Left ventricle myocardium inferior (tissue), 1 donor: ENCODE results near the gene ANK3. TPM values are rescaled to one million over a fixed set of nuclear protein-coding genes. Genes with fewer than 3 reads are reported as not detected.

Experiments used
- DNase-seq: peaks from one replicate; pipeline ENCODE4 v3.0.0-alpha.2; 2020
- H3K27ac ChIP-seq: fragments of 200-600 bp; replicated peaks from 2 replicates; pipeline ENCODE4 v1.8.0; 2021
- H3K27me3 ChIP-seq: fragments of 200-600 bp; 2 replicates; pipeline ENCODE4 v1.8.0; 2021; ENCODE audit warnings: low read depth
- H3K36me3 ChIP-seq: fragments of 200-600 bp; 2 replicates; pipeline ENCODE4 v1.8.0; 2021
- H3K4me1 ChIP-seq: fragments of 200-600 bp; 2 replicates; pipeline ENCODE4 v1.8.0; 2021
- H3K4me3 ChIP-seq: fragments of 200-600 bp; 2 replicates; pipeline ENCODE4 v1.8.0; 2021; ENCODE audit warnings: mild to moderate bottlenecking, moderate library complexity
- H3K9me3 ChIP-seq: fragments of 200-600 bp; replicated peaks from 2 replicates; pipeline ENCODE4 v1.8.0; 2021
- intact Hi-C: fragments of 100-400 bp; cut with micrococcal nuclease; formaldehyde crosslinking; loops from one replicate; pipeline ENCODE4 v1.11.0; 2022
- total RNA-seq: library from RNA; stranded (reverse); fragmentation: NEBNext Ultra II Directional; extraction: Animal tissue kit (Norgen Biotek cat#: 25700); gene quantifications from one replicate; pipeline ENCODE4 v1.2.1, GENCODE V29; 2021
- TF ChIP-seq, protein P1 (sequence below): fragments of 200-600 bp; IDR thresholded peaks from 2 replicates; pipeline ENCODE4 v1.8.0; 2021; ENCODE audit warnings: antibody characterized with exemption, mild to moderate bottlenecking, borderline replicate concordance
- donor health status: DM: no; HTN: yes; CAD: no; lungs with severe emphysema.

The ANK3 gene
- total RNA-seq, 1 donor from 2014 or later = 179 TPM

DNA sequence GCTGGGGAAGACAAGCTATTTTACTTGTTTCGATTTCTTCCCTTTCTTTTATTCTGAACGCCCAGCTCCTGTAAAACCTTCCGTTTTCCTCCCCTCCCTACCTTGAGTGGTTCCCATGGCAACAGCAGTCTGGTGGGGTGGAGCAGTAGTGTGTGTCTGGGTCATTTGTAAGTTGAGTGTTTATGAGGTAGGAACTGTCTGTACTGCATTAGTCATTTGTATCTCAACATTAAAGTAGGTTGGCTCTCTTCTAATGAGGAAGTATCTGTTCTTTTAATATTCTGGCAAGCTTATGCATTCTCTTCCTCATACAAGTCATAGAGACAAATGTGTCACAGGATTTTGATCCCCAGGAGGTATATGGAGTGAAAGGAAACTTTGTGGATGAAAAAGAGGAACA, 398.0 kb downstream of the ANK3 start:
- Histone ChIP-seq H3K27me3 (no peaks in the 10 kb centered on the region), H3K36me3 (no peaks in the 10 kb centered on the region), H3K9me3 (peaks cover 11% of the 10 kb centered on the region), H3K4me3 (no peak overlapping the region), H3K4me1 (peaks cover 7% of the 10 kb centered on the region), H3K27ac (no peak overlapping the region)
- TF ChIP-seq, protein P1, sequence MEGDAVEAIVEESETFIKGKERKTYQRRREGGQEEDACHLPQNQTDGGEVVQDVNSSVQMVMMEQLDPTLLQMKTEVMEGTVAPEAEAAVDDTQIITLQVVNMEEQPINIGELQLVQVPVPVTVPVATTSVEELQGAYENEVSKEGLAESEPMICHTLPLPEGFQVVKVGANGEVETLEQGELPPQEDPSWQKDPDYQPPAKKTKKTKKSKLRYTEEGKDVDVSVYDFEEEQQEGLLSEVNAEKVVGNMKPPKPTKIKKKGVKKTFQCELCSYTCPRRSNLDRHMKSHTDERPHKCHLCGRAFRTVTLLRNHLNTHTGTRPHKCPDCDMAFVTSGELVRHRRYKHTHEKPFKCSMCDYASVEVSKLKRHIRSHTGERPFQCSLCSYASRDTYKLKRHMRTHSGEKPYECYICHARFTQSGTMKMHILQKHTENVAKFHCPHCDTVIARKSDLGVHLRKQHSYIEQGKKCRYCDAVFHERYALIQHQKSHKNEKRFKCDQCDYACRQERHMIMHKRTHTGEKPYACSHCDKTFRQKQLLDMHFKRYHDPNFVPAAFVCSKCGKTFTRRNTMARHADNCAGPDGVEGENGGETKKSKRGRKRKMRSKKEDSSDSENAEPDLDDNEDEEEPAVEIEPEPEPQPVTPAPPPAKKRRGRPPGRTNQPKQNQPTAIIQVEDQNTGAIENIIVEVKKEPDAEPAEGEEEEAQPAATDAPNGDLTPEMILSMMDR = no peak
- intact Hi-C loops = no loop called here
- no peak for DNase-seq

DNA sequence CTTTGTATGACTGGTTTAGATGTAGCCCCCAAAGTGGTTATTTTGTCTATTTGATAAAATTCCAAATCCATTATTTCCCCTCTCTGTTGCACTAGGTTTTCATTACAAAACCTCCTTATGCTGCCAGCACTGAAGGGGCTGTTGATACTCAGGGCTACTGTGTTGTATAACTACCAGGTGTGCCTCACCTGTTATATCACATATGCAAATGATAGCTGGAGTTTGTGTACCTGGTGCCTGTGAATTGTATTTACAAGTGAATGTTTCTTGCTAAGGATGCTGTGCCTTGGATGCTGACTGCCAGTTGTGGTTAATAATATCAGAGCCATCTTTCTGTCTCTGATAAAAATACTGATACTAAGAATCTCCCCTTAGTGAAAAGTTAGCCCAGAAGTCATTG, 398.6 kb downstream of the ANK3 start:
- Histone ChIP-seq H3K27me3 (no peaks in the 10 kb centered on the region), H3K9me3 (peaks cover 11% of the 10 kb centered on the region), H3K36me3 (no peaks in the 10 kb centered on the region), H3K4me1 (peaks cover 7% of the 10 kb centered on the region), H3K27ac (no peak overlapping the region), H3K4me3 (no peak overlapping the region)
- intact Hi-C loops = no loop called here
- TF ChIP-seq, protein P1 = no peak
- DNase-seq = no peak

DNA sequence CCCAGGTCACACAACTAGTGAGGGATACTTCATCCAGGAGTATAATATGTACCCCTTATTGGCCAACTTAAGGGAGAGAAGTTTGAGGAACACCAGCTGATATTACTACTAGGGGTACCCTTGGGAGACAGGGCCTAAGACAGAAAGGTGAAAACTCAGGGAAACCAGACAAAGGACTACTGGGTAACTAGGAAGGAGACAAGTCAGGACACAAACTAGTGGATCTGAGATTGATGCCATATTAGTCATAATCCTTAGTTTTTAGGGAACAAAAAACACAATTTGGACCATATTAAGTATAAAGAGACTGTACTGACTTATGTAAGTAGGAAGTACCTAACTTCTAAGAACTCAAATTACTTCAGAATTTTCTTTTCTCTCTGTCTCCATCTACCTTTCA, 404.0 kb downstream of the ANK3 start:
- TF ChIP-seq, protein P1 = no peak
- peaks cover 11% of the 10 kb centered on the region for H3K9me3 ChIP-seq
- H3K27me3 ChIP-seq = no peaks in the 10 kb centered on the region
- DNase-seq = no peak
- intact Hi-C loops = no loop called here
- H3K4me3 ChIP-seq = no peak overlapping the region
- H3K4me1 ChIP-seq = no peaks in the 10 kb centered on the region
- H3K36me3 ChIP-seq = no peaks in the 10 kb centered on the region
- H3K27ac ChIP-seq = no peak overlapping the region

DNA sequence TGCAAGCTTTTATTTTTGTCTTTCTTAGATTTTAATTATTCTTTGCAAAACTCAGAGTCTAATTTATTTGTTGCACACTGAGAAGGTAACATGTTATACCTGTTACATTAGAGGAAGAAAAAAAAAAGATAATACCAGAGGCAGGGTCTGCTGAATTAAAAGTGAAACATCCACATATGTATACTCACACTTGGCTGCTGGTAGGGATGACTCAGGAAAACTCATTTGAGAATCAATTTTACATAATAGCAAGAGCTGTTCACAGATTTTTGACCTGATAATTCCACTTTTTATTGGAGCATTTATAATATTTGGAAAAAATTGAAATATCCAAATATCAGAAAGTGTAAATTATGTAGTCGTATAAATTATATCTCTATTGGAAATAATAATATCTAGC, 405.3 kb downstream of the ANK3 start:
- TF ChIP-seq, protein P1 = no peak
- H3K4me3 ChIP-seq = no peak overlapping the region
- no peak for DNase-seq
- H3K27ac ChIP-seq = no peak overlapping the region
- H3K4me1 ChIP-seq = no peaks in the 10 kb centered on the region
- no peaks in the 10 kb centered on the region for H3K27me3 ChIP-seq
- H3K9me3 ChIP-seq = peaks cover 14% of the 10 kb centered on the region
- intact Hi-C loops = no loop called here
- no peaks in the 10 kb centered on the region for H3K36me3 ChIP-seq

GRCh38 chr10:59980356-59980755, 409.3 kb downstream of the ANK3 start:
- no peak for DNase-seq
- Histone ChIP-seq H3K27me3 (no peaks in the 10 kb centered on the region), H3K36me3 (no peaks in the 10 kb centered on the region), H3K4me1 (no peaks in the 10 kb centered on the region), H3K27ac (no peak overlapping the region), H3K9me3 (peaks cover 41% of the 10 kb centered on the region), H3K4me3 (no peak overlapping the region)
- intact Hi-C loops = no loop called here
- TF ChIP-seq, protein P1 = no peak

DNA sequence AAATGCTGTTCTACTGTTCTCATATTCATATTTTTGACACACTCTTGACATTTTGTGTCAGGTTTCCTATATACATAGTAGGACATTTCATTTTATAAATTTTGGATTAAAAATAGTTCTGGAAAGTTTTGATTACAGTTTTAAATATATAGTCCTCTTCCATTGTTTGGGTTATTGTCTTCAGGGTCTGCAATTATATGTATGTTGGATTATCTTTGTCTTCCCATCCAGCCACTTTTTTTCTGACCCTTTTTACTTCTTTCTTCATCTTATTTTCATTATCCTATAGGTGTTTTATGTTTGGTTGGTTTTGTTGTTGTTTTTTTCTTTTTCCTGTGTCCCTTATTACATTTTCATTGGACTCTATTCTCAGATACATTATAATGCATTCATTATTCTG, 412.2 kb downstream of the ANK3 start:
- intact Hi-C loops = no loop called here
- Histone ChIP-seq H3K27me3 (no peaks in the 10 kb centered on the region), H3K36me3 (no peaks in the 10 kb centered on the region), H3K4me1 (no peaks in the 10 kb centered on the region), H3K4me3 (no peak overlapping the region), H3K27ac (no peak overlapping the region), H3K9me3 (peaks cover 41% of the 10 kb centered on the region)
- TF ChIP-seq, protein P1 = no peak
- DNase-seq = no peak
